HG03066 (cell line): ENCODE data around the gene CRLF1.
"Not testable (repeated sequence)": the region's sequence is repeated elsewhere in the genome, so short reads cannot be mapped to it uniquely, and the experiment has no call there.

Experiments used
- ATAC-seq: cut with Tn5 transposase; IDR thresholded peaks from one replicate; pipeline ENCODE4 v1.9.1; 2021; ENCODE audit warnings: low read depth; ENCODE audit not compliant: unreplicated experiment

The CRLF1 gene

DNA sequence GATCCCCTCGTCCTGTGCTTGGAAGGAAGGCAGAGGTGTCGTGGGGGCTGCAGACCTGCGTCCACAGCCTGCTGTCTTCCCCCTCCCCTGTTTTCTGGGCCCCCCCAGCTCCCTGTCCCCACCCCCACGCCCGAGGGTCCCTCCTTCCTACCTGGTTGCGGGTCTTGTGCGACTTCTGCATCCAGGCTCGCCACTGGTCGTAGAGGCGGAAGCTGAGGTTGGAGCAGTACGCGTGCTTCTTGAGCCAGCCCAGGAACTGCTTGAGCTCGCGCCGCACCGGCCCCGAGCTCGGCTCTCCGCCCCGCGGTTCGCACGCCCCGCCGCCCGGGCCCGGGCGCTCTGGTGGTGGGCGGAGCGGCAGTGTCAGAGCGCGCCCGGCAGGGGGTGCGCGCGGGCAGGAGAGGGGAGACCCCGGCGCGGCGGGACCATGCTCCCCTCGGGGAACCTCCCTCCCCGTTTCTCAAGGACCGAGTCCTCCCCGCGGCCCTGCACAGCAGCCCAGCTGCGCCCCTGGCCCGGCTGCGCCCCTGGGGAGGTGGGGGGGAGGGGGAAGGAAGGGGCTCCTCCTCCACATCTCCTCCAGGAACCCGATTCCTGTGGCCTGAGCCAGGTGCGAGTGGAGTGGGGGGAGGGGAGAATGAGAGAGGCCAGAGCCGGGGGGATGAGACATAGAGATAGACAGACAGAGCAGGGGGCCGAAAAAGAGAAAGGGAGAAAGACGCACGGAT, 12.3 kb downstream of the CRLF1 start:
- no peak for ATAC-seq

DNA sequence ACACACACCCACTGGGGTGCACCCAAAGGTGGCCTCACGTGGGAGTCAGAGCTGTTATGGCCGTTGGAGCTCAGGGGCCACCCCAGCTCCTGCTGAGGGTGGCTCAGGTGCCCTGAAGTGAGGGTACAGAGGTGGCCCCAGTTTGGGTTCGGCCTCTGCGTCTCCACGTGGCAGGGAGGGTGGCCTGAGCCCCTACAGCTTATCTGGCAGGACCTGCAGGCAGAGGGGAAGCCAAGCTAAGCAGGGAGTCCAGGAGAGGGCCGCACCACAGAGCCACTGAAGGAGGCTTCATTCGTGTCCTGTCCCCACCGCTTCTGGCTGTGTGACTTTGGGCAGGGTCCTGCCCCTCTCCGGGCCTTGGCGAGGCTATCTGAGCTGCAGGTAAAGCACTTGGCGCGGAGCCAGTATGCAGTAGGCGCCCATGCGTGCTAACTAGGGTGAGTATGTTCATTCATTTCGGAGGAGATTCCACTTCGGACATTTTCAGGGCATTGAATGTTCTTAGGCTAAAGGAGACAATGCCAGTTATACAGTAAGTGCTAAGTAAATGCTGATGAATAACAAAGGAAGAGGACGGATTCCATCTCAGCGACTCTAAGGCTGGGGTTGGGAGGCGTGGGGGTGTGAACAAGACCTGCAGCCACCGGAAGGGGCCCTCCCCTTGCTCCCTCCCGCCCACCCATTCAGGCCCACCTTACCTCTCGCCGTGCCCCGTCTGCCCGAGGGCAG, 13.1 kb downstream of the CRLF1 start:
- no peak for ATAC-seq

DNA sequence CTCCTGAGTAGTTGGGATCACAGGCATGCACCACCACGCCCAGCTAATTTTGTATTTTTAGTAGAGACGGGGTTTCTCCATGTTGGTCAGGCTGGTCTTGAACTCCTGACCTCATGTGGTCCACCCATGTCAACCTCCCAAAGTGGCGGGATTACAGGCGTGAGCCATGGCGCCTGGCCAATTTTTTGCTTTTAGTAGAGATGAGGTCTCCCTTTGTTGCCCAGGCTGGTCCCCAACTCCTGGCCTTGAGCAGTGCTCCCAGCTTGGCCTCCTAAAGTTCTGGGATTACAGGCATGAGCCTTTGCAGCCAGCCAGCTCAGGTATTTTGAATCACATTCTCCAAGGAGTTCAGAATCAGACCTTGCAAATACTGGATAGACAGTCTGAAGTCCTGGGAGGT, 13.9 kb downstream of the CRLF1 start:
- not testable (repeated sequence) for ATAC-seq

DNA sequence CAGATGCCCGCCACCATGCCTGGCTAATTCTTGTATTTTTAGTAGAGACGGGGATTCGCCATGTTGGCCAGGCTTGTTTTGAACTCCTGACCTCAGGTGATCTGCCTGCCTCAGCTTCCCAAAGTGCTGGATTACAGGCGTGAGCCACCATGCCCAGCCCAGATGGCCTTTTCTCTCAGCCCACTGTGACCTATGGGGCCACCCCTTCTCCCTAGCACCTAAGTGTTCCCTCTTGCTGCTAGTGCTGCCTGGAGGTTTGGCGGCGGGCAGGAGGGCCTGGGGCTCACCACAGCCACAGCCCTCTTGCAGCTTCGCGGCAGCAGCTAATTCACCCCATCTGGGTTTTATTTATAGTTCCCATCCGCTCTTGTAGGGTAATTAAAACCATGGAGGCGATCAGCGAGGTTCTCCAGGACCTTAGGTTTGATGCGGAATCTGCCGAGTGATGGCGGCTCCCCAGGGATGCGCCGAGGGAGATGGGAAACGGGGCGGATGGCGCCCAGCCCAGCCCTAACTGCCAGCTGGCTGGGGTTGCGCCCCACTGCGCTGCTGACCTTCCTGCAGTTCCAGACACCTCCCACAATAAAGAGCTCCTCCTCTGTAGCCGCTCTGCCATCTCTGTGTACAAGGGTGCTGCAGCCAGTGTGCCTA, 14.7 kb downstream of the CRLF1 start:
- no peak for ATAC-seq

DNA sequence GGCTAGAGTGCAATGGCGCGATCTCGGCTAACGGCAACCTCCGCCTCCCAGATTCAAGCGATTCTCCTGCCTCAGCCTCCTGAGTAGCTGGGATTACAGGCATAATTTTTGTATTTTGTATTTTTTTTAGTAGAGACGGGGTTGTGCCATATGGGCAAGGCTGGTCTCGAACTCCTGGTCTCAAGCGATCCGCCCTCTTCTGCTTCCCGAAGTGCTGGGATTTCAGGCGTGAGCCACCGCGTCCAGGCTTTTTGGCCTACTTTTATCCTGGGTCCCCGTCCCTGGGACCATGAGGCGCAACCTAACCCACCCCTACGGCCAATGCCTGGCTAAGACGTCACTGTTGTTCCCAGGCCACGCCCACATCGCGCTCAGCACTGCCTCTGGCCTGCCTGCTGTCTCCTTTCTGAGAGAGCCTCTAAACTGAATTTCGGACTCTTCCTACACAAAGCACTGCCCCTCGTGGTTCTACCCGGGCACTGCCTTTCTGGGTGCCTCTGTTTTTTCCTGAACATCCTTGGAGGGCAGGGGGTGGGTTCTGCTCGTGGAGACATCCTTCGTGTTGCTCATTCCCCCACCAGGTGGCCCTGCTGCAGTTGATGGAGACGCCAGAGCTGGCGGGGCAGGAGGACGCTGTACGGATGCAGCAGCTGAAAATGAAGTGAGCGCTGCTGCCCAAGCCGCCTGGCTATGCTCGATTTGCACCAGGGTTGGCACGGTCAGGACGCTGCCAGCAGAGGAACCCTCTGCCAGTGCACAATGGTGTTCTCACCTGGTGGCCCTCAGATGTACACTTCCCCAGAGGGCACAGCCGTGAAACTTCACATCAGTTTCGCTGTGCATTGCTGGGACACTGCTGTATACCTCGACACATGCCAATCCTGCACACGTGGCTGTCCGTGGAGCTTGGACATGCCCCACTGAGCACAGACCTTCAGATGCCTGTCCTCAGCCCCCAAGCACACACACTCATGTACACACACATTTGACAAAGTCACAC, 16.0 kb downstream of the CRLF1 start:
- ATAC-seq, result no peak

DNA sequence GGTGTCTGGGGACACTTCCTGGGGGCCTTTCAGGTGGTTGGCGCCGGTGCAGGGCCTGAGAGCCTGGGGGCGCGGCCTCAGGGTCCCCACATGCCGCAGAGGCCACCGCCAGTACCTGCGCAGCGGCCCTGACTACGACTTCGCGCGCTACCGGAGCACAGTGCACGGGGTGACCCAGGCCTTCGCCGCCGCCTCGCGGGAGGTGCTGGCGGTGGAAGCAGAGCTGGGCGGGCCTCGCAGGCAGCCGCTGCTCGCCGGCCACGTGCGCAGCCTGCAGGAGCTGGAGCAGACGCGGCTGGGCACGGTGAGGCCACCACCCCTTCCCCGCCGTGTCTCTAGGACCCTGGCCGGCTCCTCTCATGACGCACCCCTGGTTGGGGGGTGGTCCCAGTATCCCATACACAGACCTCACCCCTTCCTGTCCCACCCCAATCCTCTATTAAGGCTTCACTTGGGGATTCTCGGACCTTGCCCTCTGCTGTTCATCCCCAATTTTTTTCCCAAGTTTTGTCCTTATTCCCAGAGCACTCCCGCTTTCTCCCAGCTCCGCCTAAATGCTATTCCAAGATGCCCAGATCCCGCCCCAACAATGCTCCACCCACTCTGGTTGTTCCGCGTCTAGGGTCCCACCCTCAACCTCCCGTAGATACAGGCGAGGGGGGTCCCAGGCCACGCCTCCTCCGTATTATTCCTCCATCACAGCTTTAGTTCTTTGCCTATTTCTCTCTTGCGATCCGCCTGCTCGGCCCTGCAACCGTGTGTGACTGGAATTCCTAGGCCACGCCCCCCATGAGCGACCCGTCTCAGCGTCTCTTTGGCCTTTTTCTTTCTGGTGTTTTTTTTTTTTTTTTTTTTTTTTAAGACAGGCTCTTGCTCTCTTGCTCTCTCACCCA, 17.0 kb downstream of the CRLF1 start:
- peak; percentile 19 for ATAC-seq

DNA sequence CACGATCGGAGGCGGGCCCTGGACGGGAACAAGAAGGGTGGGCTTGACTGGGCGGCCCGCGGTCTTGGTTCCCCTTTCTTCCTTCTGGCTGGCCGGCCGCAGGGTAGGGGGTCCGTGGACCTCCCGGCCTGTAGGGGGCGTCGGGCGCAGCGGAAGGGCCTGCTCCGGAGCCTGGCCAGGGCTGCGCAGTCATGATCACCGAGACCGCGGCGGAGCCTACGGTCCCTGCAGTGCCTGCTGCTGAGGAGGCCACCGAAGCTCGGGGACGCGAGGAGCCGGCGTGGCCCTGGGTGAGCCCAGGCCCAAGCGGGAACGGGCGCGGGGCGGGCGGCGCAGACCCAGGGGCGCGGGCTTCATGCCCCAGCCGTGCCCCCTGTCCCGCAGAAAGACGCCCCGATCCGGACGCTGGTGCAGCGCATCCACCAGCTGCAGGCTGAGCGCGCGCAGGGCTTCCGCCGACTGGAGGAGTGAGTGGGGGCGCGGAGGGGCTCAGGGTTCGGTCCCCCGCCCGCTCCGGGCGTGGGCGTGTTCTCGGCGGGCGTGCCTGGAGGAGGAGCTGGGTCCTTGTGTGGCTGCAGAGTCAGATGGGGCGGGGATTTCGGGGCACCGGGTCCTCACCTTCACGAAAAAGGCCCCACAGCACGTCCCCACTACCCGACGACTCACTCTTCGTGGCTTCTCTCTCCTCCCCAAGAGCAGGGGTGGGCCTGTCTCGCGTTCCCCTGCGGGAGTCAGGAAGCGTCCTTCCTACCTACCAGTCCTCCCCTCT, 17.8 kb downstream of the CRLF1 start, which contains the start of gene REX1BD:
Gene REX1BD (plus strand): TSS at position 188 of the 769 bp plus-strand sequence. CDS start 4 bp downstream, at position 192.
- peak; percentile 67 for ATAC-seq

DNA sequence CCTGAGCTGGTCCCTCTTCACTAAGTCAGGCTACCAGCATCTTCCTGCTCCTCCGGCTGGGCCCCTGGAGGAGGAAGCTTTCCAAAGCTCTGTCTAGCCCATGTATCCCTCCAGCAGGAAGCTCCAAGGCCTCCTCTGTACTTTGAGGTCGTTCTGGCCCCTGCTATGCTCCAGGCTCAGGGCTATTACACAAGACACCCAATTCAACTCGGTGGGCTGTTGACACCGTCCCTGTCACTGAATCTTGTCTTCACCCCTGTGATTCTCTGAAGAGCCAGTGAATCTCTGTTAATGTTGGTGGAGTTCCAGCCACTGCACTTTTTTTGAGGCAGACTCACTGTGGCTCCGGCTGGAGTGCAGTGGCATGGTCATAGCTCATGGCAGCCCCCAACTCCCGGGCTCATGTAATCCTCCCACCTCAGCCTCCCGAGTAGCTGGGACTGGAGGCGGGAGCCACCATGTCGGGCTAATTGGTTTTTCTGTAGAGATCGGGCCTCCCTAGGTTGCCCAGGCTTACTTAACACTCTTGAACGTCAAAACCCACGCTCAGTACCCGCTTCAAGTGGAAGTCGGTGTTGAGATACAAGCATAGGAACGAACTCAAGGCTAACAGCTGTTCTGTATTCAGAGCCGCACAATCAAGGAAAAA, 18.5 kb downstream of the CRLF1 start:
- no peak for ATAC-seq

DNA sequence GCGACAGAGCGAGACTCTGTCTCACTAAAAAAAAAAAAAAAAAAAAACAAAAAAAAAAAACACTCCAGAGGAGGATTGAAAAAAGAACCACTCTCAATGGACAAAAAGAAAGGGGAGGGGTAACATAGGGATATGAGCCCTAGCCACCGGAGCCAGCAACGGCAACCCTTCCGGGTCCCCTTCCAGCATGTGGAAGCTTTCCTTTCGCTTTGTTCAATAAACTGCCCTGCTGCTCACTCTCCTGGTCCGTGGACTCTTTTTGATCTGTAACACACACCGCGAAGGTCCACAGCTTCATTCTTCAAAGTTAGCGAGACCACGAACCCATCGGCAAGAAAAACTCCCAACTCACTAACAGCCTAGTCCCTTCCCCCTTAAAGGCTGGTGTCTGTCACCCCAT, 19.0 kb downstream of the CRLF1 start:
- ATAC-seq, result no peak

DNA sequence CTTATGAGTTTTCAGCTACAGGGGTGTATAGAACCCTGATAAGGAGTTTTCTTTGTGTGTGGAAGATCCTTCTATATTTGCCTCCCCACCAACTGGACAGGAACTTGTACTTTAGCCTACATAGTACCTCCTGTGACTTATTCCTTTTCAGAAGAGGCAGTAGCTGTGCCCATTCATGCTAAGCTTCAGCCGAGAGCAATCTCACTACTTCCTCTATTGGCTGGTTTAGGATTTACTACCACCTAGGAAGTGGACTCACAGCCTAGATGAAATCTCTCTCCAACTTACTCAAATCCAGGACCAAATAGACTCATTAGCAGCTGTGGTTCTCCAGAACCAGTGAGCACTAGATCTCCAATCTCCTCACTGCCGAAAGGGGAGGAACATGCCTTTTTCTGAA, 20.3 kb downstream of the CRLF1 start:
- ATAC-seq, result no peak

DNA sequence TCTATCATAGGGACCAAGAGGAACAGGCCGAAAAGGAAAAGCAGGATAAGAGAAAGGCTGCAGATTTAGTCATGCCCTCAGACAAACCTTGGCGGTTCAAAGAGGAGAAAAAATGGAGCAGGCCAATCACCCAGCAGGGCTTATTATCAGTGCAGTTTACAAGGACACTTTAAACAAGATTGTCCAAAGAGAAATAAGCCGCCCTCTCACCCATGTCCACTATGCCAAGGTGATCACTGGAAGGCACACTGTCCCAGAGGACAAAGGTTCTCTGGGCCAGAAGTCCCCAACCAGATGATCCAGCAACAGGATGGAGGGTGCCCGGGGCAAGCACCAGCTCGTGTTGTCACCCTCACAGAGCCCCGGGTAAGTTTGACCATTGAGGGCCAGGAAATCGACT, 26.3 kb downstream of the CRLF1 start:
- no peak for ATAC-seq

DNA sequence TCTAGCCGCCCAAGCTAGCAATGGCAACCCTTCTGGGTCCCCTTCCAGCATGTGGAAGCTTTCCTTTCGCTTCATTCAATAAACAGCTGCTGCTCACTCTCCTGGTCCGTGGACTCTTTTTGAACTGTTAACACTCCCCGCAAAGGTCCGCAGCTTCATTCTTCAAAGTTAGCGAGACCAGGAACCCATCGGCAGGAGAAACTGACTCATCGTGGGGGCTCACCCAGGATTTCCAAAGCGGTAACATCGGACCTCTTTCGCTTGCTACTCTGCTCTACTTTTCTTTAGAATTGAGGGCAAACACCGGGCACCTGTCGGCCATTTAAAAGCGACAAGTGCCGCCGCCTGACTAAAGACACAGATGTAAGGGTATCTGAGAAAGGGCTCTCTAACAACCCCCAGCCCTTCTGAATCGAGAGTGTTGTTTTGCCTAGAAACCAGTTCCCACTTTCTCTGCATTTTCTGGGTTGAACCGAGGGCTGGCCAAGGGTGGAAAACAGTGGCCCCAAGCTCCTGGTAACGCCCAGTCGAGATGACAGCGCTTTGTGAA, 29.2 kb downstream of the CRLF1 start:
- ATAC-seq, result no peak

DNA sequence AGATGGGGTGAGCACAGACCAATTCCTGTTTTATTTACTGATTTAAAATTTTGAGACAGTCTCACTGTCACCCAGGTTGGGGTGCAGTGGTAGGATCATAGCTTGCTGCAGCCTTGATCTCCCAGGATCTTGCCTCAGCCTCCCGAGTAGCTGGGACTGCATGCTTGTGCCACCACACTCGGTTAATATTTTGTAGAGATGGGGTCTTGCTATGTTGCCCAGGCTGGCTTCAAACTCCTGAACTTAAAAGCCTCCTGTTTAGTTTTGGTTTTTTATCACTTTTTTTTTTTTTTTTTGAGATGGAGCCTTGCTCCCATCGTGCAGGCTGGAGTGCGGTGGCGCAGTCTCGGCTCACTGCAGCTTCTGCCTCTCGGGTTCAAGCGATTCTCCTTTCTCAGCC, 30.2 kb downstream of the CRLF1 start:
- ATAC-seq, result no peak

DNA sequence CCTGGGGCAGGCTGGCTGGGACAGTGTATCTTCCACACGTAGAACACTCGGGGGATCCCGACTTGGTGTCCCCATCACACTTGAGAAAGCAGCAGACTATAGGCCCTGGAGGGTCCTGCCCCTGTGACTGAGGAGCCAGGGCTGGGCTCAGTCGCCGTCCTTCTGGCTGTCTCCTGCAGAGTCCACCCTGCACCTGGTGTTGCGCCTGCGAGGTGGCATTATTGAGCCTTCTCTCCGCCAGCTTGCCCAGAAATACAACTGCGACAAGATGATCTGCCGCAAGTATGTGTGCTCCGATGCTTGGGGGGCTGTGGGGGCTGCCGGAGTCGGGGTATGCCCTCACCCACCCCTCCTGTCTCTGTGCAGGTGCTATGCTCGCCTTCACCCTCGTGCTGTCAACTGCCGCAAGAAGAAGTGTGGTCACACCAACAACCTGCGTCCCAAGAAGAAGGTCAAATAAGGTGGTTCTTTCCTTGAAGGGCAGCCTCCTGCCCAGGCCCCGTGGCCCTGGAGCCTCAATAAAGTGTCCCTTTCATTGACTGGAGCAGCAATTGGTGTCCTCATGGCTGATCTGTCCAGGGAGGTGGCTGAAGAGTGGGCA, 31.8 kb downstream of the CRLF1 start:
- ATAC-seq, result no peak

DNA sequence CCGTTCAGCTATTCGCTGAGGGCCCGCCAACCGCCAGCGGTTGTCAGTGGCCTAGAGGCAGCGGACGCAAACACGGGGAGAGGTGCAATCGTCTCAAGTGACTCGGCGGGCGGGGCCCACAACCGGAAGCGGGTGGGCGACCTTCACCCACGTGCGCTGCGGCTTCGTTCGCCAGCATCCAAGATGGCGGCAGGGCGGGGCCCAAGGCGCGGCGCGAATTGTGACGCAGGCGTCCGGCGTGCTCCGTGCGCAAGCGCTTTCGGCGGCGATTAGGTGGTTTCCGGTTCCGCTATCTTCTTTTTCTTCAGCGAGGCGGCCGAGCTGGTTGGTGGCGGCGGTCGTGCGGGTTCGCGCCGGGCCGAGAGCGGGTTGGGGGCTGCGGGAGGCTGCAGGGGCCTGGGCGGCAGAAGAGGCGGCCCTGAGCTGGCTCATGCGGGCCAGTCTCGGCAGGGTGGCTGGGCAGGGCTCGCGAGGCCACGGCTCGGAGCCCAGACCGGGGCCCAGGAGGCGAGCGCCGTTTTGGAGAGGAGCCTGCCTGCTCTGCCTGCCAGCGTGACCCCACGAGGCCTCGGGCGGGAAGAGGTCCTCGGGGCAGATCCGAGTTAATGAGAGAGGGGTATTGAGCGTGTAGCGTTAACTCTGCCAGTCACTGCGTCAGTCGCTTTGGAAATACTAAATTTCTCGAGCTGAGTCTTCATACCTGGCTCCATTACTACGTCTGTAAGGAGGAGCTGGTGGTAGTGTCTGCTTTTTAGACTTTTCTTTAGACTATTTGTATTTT, 34.8 kb downstream of the CRLF1 start, which contains the start of gene UBA52:
Gene UBA52 (plus strand): TSS at position 294 of the 781 bp plus-strand sequence. CDS start 1,444 bp downstream, outside the sequence.
- ATAC-seq, result peak; percentile 86

DNA sequence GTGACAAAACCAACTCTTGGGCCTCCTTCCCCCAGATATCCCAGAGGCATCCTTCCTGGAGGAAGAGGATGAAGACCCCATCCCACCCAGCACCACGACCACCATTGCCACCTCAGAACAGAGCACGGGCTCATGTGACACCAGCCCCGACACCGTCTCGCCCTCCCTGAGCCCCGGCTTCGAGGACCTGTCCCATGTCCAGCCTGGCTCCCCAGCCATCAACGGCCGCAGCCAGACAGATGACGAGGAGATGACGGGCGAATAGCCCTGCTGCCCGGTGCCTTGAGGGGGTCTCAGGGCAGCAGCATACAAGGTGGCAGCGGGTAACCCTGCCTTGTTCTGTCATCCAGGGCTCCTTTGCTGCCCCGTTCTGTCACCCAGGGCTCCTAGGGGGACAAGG, 38.2 kb downstream of the CRLF1 start:
- no peak for ATAC-seq

DNA sequence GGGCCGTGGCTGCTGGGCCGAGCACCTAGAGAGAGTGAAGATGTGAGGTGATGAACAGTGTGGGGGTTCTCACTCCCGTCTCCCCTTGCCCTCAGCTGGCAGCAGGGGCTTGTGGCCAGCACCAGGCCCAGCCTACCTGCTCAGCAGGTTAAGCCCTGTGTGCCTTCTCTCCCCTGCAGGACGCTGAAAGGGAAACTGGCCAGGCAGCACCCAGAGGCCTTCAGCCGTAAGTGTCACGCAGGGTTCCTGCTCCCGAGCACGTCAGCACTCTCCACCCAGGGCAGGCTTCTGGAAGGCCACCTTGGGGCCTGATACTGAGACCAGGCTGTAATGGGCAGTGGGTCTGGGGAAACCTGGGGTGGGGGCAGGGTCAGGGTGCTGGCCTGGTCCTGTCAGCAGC, 39.6 kb downstream of the CRLF1 start:
- no peak for ATAC-seq
